HepG2 (cell line): ENCODE results near the gene SIRT5. TPM values are rescaled to one million over a fixed set of nuclear protein-coding genes. Genes with fewer than 3 reads are reported as not detected.
A peak's percentile ranks its signal among the peaks of the same experiment; 100 is the strongest.

Experiments used
- ATAC-seq: fragments of 200-7000 bp; cut with Tn5 transposase; 3 replicates; pipeline ENCODE4 v1.9.1; 2020; ENCODE audit warnings: mild to moderate bottlenecking, moderate library complexity
- BruUV-seq: library from RNA; stranded (reverse); fragments of 400-500 nt; replicated peaks from 2 replicates; lab custom pipeline; 2021; lab: Mats Ljungman, UMichigan
- CTCF ChIA-PET: fragments of 300-600 bp; formaldehyde crosslinking; extraction: SDS; loops from one replicate; lab custom pipeline; 2021; ENCODE audit warnings: low total read pairs, inconsistent platforms, low intra/inter-chr PET ratio; lab: Yijun Ruan, JAX
- POLR2A ChIA-PET: fragments of 350-600 bp; sonication (Branson Sonifier 250); formaldehyde crosslinking; loops from one replicate; lab custom pipeline; 2020; ENCODE audit warnings: antibody characterized with exemption, inconsistent platforms; lab: Yijun Ruan, JAX
- DNase-seq: peaks from one replicate; pipeline ENCODE4 v3.0.0-alpha.2; 2015; ENCODE audit warnings: low spot score
- FAIRE-seq: peaks from 3 replicates; lab custom pipeline; 2011; peaks lifted over from hg19 to GRCh38; lab: Jason Lieb, UNC
- H2AFZ ChIP-seq: one replicate; pipeline ENCODE4 v1.6.1; 2011; ENCODE audit warnings: low read length, inconsistent platforms
- H3K27ac ChIP-seq: fragments of 300-600 bp; 3 replicates; pipeline ENCODE4 v1.8.0; 2011; ENCODE audit warnings: mixed run types, mild to moderate bottlenecking, mixed read lengths, low read length, inconsistent platforms; ENCODE audit not compliant: insufficient read depth; ENCODE audit errors: extremely low read length
- H3K27me3 ChIP-seq, 2 experiments: fragments of 200-600 bp in 1 of 2; 2 replicates in 1 of 2; 3 replicates in 1 of 2; pipeline versions ENCODE4 v1.6.0 to v1.8.0; 2011; ENCODE audit warnings: low read length in 2 of 2, mild to moderate bottlenecking in 2 of 2, moderate library complexity in 2 of 2, inconsistent platforms in 1 of 2; ENCODE audit not compliant: insufficient read depth in 2 of 2, control insufficient read depth in 1 of 2
- H3K36me3 ChIP-seq, 2 experiments: fragments of 200-600 bp in 1 of 2; replicated peaks in 1 of 2; 2 replicates in 1 of 2; 3 replicates in 1 of 2; pipeline versions ENCODE4 v1.5.1 to v1.8.0; 2011; ENCODE audit warnings: low read length in 2 of 2, inconsistent platforms in 1 of 2; ENCODE audit not compliant: insufficient read depth in 2 of 2, control insufficient read depth in 1 of 2
- H3K4me1 ChIP-seq: 2 replicates; pipeline ENCODE4 v1.5.1; 2012; ENCODE audit warnings: low read length, inconsistent platforms; ENCODE audit not compliant: insufficient read depth
- H3K4me2 ChIP-seq: 2 replicates; pipeline ENCODE4 v1.6.0; 2011; ENCODE audit warnings: low read depth, low read length, inconsistent platforms
- H3K4me3 ChIP-seq, 3 experiments: fragments of 200-600 bp in 1 of 3; sonication (generic), shearing (Covaris generic) in 1 of 3; replicated peaks in 1 of 3; 2 replicates each; pipeline ENCODE4 v1.5.1; 2011 to 2016; ENCODE audit warnings: low read length in 3 of 3, inconsistent platforms in 2 of 3, low read depth in 2 of 3, mild to moderate bottlenecking in 2 of 3, control low read depth in 1 of 3, mixed read lengths in 1 of 3; ENCODE audit not compliant: insufficient read depth in 1 of 3
- H3K79me2 ChIP-seq: one replicate; pipeline ENCODE4 v1.6.1; 2011; ENCODE audit warnings: low read length, inconsistent platforms; ENCODE audit not compliant: insufficient read depth
- H3K9ac ChIP-seq: 2 replicates; pipeline ENCODE4 v1.6.0; 2011; ENCODE audit warnings: mild to moderate bottlenecking, low read depth, low read length, inconsistent platforms; ENCODE audit not compliant: insufficient read depth
- H3K9me3 ChIP-seq: 2 replicates; pipeline ENCODE4 v1.5.1; 2012; ENCODE audit warnings: mild to moderate bottlenecking, low read length
- H4K20me1 ChIP-seq: 2 replicates; pipeline ENCODE4 v1.6.0; 2011; ENCODE audit warnings: inconsistent platforms, mild to moderate bottlenecking, low read length, moderate library complexity; ENCODE audit not compliant: insufficient read depth
- CCDC6 ChIP-seq: sonication (generic); formaldehyde crosslinking; IDR thresholded peaks from 2 replicates; pipeline ENCODE4 v1.8.1; 2022; ENCODE audit warnings: mild to moderate bottlenecking, missing genetic modification reagents, moderate library complexity
- CENPX ChIP-seq: sonication (generic); formaldehyde crosslinking; IDR thresholded peaks from 2 replicates; pipeline ENCODE4 v1.9.0; 2021; ENCODE audit warnings: mild to moderate bottlenecking, missing genetic modification reagents, moderate library complexity
- IKZF1 ChIP-seq: fragments of 450-650 bp; IDR thresholded peaks from 2 replicates; pipeline ENCODE4 v1.7.1; 2016
- KDM5B ChIP-seq: sonication (generic); formaldehyde crosslinking; IDR thresholded peaks from 2 replicates; pipeline ENCODE4 v1.4.0; 2020; ENCODE audit warnings: missing genetic modification reagents, mild to moderate bottlenecking, borderline replicate concordance
- KLF9 ChIP-seq: IDR thresholded peaks from 2 replicates; pipeline ENCODE4 v1.6.1; 2016; ENCODE audit warnings: low read depth
- MXD4 ChIP-seq: IDR thresholded peaks from 2 replicates; pipeline ENCODE4 v1.6.1; 2016; ENCODE audit warnings: mild to moderate bottlenecking, missing biosample characterization, missing genetic modification reagents
- NFATC3 ChIP-seq: sonication (generic); formaldehyde crosslinking; IDR thresholded peaks from 2 replicates; pipeline ENCODE4 v1.5.1; 2020; ENCODE audit warnings: mild to moderate bottlenecking, missing genetic modification reagents
- TBX3 ChIP-seq: fragments of 450-650 bp; IDR thresholded peaks from 2 replicates; pipeline ENCODE4 v1.6.1; 2017; ENCODE audit warnings: antibody characterized with exemption, mild to moderate bottlenecking, inconsistent platforms, borderline replicate concordance
- TOE1 ChIP-seq: sonication (generic); formaldehyde crosslinking; IDR thresholded peaks from 2 replicates; pipeline ENCODE4 v1.4.0; 2020; ENCODE audit warnings: mild to moderate bottlenecking, missing genetic modification reagents
- XBP1 ChIP-seq: sonication (generic); formaldehyde crosslinking; IDR thresholded peaks from 2 replicates; pipeline ENCODE4 v1.5.0; 2020; ENCODE audit warnings: missing genetic modification reagents
- ZNF136 ChIP-seq: sonication (generic); formaldehyde crosslinking; IDR thresholded peaks from 2 replicates; pipeline ENCODE4 v1.8.1; 2022; ENCODE audit warnings: low read depth, mild to moderate bottlenecking, moderate library complexity, missing genetic modification reagents
- ZNF143 ChIP-seq: sonication (generic); formaldehyde crosslinking; IDR thresholded peaks from 2 replicates; pipeline ENCODE4 v1.4.0; 2020; ENCODE audit warnings: missing genetic modification reagents
- ZNF446 ChIP-seq: sonication (generic); formaldehyde crosslinking; IDR thresholded peaks from 2 replicates; pipeline ENCODE4 v1.5.0; 2020; ENCODE audit warnings: mild to moderate bottlenecking, missing genetic modification reagents
- ZNF672 ChIP-seq: sonication (generic); formaldehyde crosslinking; IDR thresholded peaks from 2 replicates; pipeline ENCODE4 v1.8.1; 2022; ENCODE audit warnings: missing genetic modification reagents
- ZNF879 ChIP-seq: sonication (generic); formaldehyde crosslinking; IDR thresholded peaks from 2 replicates; pipeline ENCODE4 v1.8.1; 2023; ENCODE audit warnings: missing genetic modification reagents
- WGBS: methylation state at CpG from one replicate; pipeline ENCODE4 v1.1.6; 2017; ENCODE audit warnings: low lambda C conversion rate; 5-methylcytosine and 5-hydroxymethylcytosine counted together
- in situ Hi-C: cut with HindIII; loops from 2 replicates; pipeline ENCODE4 v1.10.0; 2017; ENCODE audit warnings: low pct_unique_long_range_greater_than_20kb; ENCODE audit not compliant: extremely low pct_ligation_motif_present
- intact Hi-C: fragments of 100-400 bp; cut with micrococcal nuclease; formaldehyde crosslinking; loops from one replicate; pipeline ENCODE4 v1.10.0; 2022; ENCODE audit not compliant: unreplicated experiment
- polyA plus RNA-seq, 8 experiments: library from polyadenylated mRNA; depleted of rRNA in 3 of 8; stranded (reverse) in 7 of 8; unstranded in 1 of 8; fragments of >200 nt; fragmentation: Illumina TruSeq in 4 of 8; extraction: Trizol in 4 of 8; gene quantifications; 2 replicates each; pipeline versions ENCODE4 v1.2.1 to v1.2.3, GENCODE V29; 2011 to 2016; ENCODE audit warnings: low read depth in 4 of 8, missing spikeins in 1 of 8, mixed read lengths in 1 of 8; ENCODE audit not compliant: insufficient read depth in 1 of 8
- total RNA-seq, 5 experiments: library from RNA; depleted of rRNA; stranded (reverse); fragments of >200 nt; fragmentation: Illumina TruSeq; extraction: Trizol; gene quantifications; 2 replicates each; pipeline ENCODE4 v1.2.3, GENCODE V29; 2016; ENCODE audit warnings: low read depth in 1 of 5
- TF ChIP-seq, protein P1 (sequence below): sonication (generic); IDR thresholded peaks from 2 replicates; pipeline ENCODE4 v1.6.1; 2016; ENCODE audit warnings: low read depth, borderline replicate concordance
- TF ChIP-seq, protein P2 (sequence below): sonication (generic); formaldehyde crosslinking; IDR thresholded peaks from 2 replicates; pipeline ENCODE4 v1.4.0; 2020; ENCODE audit warnings: mild to moderate bottlenecking, low read depth, missing genetic modification reagents

Gene SIRT5
- total and polyA plus RNA-seq, 2 of the 13 experiments (the other 11 are each of a cell fraction or from before 2014, with no cell fraction given), result 14.1 to 16.6 TPM

DNA sequence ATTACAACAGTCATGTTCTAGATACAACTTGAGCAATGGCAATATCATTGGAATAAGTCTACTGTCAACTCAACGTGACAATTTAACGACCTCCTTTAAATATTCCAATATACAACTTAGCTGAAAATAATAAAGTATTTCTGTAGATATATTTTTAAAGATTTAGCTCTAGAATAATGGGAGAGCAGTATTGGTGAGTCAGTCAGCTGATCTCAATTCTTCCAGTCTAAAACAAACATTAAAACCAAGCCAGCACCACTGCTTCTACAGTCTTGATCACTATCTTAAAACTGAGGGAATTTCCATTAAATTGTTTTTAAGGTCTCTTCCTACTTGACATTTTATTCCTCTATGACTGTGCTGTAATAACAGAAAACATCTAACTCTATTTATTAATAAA lies 78.9 kb downstream of the SIRT5 start:
- Histone ChIP-seq H3K79me2 (peaks cover 16% of the 10 kb centered on the region), H4K20me1 (no peaks in the 10 kb centered on the region), H3K4me1 (no peaks in the 10 kb centered on the region), H3K9ac (no peak overlapping the region), H3K4me2 (no peak overlapping the region), H3K27me3 (no peaks in the 10 kb centered on the region), H3K36me3 (peaks cover 2 to 24% of the 10 kb centered on the region in 2 experiments), H3K9me3 (no peaks in the 10 kb centered on the region), H3K4me3 (no peak overlapping the region), H3K27ac (no peak overlapping the region), H2AFZ (no peak overlapping the region)
- ChIA-PET POLR2A (no interaction called here), CTCF (no interaction called here)
- FAIRE-seq (no peak), DNase-seq (no peak), ATAC-seq (no peak)
- intact Hi-C loops, result no loop called here
- TF ChIP-seq, protein P1, sequence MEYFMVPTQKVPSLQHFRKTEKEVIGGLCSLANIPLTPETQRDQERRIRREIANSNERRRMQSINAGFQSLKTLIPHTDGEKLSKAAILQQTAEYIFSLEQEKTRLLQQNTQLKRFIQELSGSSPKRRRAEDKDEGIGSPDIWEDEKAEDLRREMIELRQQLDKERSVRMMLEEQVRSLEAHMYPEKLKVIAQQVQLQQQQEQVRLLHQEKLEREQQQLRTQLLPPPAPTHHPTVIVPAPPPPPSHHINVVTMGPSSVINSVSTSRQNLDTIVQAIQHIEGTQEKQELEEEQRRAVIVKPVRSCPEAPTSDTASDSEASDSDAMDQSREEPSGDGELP, result 0 out of 2 replicates have a peak, but pooled peaks have one; percentile 15
- TF ChIP-seq XBP1 (CRISPR knock-in tag), result no peak
- 97% methylated on average over 2 of the region's 2 CpGs for WGBS
- BruUV-seq, result no TSS peak
- in situ Hi-C loops, result no loop called here

DNA sequence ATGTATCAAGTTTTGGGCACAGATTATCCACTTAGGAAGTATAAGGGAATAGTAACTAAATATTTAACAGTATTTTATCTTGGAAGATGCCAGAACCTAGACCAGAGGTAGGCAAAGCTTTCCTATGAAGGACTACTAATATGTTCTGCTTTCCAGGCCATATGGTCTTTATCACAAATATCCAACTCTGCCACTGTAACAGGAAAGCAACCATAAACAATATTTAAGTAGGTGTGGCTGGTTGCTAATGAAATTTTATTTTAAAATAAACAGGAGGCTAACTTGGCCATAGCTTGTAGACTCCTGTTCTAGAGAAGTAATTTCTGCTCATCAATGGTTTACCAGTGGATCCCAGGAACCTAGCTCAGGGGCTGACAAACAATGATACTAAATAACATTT lies 80.1 kb downstream of the SIRT5 start:
- no peaks in the 10 kb centered on the region for H3K27me3 ChIP-seq
- no peak for FAIRE-seq
- no peak for ATAC-seq
- no TSS peak for BruUV-seq
- no peak overlapping the region for H3K4me3 ChIP-seq
- no peak overlapping the region for H2AFZ ChIP-seq
- H3K9me3 ChIP-seq, result no peaks in the 10 kb centered on the region
- in situ Hi-C loops (no loop called here), intact Hi-C loops (no loop called here)
- ChIA-PET CTCF (no interaction called here), POLR2A (no interaction called here)
- no peak overlapping the region for H3K27ac ChIP-seq
- no peaks in the 10 kb centered on the region for H3K4me1 ChIP-seq
- DNase-seq, result no peak
- H3K9ac ChIP-seq, result no peak overlapping the region
- H3K36me3 ChIP-seq, result peaks cover 2 to 17% of the 10 kb centered on the region in 2 experiments
- peaks cover 3% of the 10 kb centered on the region; the same call in 1 of the 2 replicates for H4K20me1 ChIP-seq
- H3K4me2 ChIP-seq, result no peak overlapping the region
- peaks cover 27% of the 10 kb centered on the region for H3K79me2 ChIP-seq
- TF ChIP-seq CENPX (CRISPR knock-in tag) (no peak), ZNF143 (no peak), CCDC6 (no peak), MXD4 (CRISPR knock-in tag) (no peak), KLF9 (CRISPR knock-in tag) (no peak), NFATC3 (CRISPR knock-in tag) (no peak), TOE1 (CRISPR knock-in tag) (no peak), KDM5B (no peak), ZNF136 (CRISPR knock-in tag) (no peak), TBX3 (no peak), ZNF446 (CRISPR knock-in tag) (no peak), ZNF879 (CRISPR knock-in tag) (no peak), IKZF1 (no peak), ZNF672 (CRISPR knock-in tag) (no peak)
- TF ChIP-seq, protein P2, sequence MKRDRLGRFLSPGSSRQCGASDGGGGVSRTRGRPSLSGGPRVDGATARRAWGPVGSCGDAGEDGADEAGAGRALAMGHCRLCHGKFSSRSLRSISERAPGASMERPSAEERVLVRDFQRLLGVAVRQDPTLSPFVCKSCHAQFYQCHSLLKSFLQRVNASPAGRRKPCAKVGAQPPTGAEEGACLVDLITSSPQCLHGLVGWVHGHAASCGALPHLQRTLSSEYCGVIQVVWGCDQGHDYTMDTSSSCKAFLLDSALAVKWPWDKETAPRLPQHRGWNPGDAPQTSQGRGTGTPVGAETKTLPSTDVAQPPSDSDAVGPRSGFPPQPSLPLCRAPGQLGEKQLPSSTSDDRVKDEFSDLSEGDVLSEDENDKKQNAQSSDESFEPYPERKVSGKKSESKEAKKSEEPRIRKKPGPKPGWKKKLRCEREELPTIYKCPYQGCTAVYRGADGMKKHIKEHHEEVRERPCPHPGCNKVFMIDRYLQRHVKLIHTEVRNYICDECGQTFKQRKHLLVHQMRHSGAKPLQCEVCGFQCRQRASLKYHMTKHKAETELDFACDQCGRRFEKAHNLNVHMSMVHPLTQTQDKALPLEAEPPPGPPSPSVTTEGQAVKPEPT (CRISPR knock-in tag), result no peak
